Measurements from ENCODE around the gene EID3.

EID3 gene

DNA sequence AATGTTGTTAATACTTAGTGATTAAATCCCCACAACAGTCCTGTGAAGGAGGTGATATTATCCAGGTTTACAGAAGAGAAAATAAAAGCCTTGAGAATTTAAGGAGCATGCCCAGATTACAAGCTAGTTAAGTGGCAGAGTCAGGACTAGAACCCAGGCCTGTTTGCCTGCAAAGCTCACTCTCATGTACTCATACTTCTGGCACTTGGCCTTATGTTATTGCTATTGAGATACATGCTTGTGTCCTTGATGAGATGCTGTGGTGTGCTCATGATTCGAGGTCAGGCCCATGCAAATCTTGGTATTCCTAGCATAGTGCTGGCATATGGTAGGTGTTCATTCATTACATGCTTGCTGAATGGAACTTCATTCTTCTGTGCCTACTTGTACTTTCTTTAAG lies 7.6 kb upstream of the EID3 start:
- Histone ChIP-seq H3K4me3 (ENCODE audit: low read depth in 1 of 2, low read length in 1 of 2) (no peak overlapping the region), H3K27me3 (no peaks in the 10 kb centered on the region), H3K36me3 (peaks cover 64% of the 10 kb centered on the region), H3K4me1 (ENCODE audit: control insufficient read depth in 1 of 2, insufficient read depth in 1 of 2, low read depth in 1 of 2, low read length in 1 of 2) (peaks cover 0 to 5% of the 10 kb centered on the region in 2 experiments), H3K27ac (no peak overlapping the region), H3K9me3 (no peaks in the 10 kb centered on the region)
- TF ChIP-seq, protein P1, sequence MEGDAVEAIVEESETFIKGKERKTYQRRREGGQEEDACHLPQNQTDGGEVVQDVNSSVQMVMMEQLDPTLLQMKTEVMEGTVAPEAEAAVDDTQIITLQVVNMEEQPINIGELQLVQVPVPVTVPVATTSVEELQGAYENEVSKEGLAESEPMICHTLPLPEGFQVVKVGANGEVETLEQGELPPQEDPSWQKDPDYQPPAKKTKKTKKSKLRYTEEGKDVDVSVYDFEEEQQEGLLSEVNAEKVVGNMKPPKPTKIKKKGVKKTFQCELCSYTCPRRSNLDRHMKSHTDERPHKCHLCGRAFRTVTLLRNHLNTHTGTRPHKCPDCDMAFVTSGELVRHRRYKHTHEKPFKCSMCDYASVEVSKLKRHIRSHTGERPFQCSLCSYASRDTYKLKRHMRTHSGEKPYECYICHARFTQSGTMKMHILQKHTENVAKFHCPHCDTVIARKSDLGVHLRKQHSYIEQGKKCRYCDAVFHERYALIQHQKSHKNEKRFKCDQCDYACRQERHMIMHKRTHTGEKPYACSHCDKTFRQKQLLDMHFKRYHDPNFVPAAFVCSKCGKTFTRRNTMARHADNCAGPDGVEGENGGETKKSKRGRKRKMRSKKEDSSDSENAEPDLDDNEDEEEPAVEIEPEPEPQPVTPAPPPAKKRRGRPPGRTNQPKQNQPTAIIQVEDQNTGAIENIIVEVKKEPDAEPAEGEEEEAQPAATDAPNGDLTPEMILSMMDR (IDR thresholded peaks at IDR 0.05), result no peak

DNA sequence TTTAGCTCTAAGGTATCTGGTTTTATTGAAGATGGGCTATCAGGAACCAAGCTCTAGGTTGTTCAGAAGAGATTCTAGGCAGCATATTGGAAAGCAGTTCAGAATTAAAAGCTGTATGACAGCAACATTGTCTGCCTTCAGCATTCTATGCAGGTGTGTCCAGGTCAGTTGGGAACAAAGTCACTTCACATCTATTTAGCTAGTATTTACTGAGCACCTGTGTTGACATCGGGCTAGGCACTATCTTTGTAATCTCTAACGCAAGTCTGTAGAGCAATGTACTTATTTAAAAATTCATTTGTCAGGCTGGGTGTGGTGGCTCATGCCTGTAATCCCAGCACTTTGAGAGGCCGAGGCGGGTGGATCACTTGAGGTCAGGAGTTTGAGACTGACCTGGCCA lies 6.8 kb upstream of the EID3 start:
- H3K4me1 ChIP-seq (ENCODE audit: control insufficient read depth in 1 of 2, insufficient read depth in 1 of 2, low read depth in 1 of 2, low read length in 1 of 2), result peaks cover 0 to 5% of the 10 kb centered on the region in 2 experiments

DNA sequence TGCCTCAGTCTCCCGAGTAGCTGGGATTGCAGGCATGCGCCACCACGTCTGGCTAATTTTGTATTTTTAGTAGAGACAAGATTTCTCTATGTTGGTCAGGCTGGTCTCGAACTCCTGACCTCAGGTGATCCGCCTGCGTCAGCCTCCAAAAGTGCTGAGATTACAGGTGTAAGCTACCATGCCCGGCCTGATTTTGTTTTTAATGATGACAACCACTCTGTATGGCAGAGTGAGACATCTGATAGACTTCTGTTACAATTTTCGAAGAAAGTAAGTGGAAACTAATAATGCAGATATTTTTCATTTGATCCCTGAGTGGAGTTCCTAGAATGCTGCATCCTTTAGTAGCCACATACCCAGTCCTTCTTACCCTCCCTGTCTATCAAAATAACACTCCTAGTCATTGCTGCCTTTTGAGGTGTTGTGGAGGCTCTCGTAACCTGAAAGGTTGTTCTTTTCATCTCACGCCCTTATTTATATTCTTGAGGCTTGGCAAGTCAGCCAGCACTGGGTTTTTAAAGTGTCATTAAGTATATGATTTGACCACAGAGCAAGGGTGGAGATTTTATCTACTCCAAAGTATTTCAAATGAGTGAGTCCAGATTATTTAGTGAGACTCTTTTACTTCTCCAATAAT lies 5.9 kb upstream of the EID3 start:
- H3K36me3 ChIP-seq, result peaks cover 50% of the 10 kb centered on the region

More for the DNA sequence above, 6.8 kb upstream of the EID3 start:
- TF ChIP-seq, protein P1 (IDR thresholded peaks at IDR 0.05), result no peak
- H3K36me3 ChIP-seq, result peaks cover 59% of the 10 kb centered on the region
- no peak overlapping the region for H3K27ac ChIP-seq
- H3K27me3 ChIP-seq, result no peaks in the 10 kb centered on the region
- no peak overlapping the region for H3K4me3 ChIP-seq (ENCODE audit: low read depth in 1 of 2, low read length in 1 of 2)
- H3K9me3 ChIP-seq, result no peaks in the 10 kb centered on the region

DNA sequence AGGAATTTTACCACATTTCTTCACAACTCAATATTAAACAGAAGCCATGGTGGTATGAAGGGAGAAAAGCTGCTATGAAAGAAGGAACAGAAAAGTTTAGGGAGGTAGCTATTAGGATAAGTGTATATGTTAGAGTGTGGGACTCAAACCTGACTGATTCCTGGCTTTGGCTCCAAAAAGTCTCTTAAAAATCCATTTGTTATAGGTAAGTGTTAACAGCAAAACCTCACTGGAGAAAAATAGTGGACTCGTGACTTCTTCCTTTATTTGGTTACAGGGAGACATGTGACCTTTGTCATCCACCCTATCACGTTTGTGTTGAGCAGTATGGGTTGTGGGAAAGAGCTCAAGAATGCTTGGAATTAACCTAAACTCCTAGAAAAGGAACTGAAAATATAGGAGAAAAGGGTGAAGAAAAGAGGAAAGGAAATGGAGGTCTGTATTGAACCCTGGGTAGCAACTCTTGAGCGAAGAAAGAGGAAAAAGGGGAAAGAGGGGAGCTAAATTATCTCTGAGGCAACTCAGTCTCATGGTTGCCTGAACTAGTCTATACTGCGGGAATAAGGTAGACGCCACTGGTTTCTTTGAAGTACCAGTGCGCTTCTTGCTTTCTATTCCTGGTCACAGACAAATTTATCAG lies 3.6 kb upstream of the EID3 start:
- H3K27ac ChIP-seq, result peak overlapping the region; percentile 34
- no peak overlapping the region for H3K4me3 ChIP-seq (ENCODE audit: low read depth in 1 of 2, low read length in 1 of 2)
- no peaks in the 10 kb centered on the region for H3K9me3 ChIP-seq
- TF ChIP-seq, protein P1 (IDR thresholded peaks at IDR 0.05), result no peak
- H3K36me3 ChIP-seq, result peaks cover 27% of the 10 kb centered on the region
- H3K27me3 ChIP-seq, result no peaks in the 10 kb centered on the region
- peaks cover 18 to 21% of the 10 kb centered on the region in 2 experiments for H3K4me1 ChIP-seq (ENCODE audit: control insufficient read depth in 1 of 2, insufficient read depth in 1 of 2, low read depth in 1 of 2, low read length in 1 of 2)

More for the DNA sequence above, 5.9 kb upstream of the EID3 start:
- no peaks in the 10 kb centered on the region for H3K9me3 ChIP-seq
- peaks cover 1 to 5% of the 10 kb centered on the region in 2 experiments for H3K4me1 ChIP-seq (ENCODE audit: control insufficient read depth in 1 of 2, insufficient read depth in 1 of 2, low read depth in 1 of 2, low read length in 1 of 2)
- TF ChIP-seq, protein P1 (IDR thresholded peaks at IDR 0.05), result no peak
- H3K27me3 ChIP-seq, result no peaks in the 10 kb centered on the region
- H3K4me3 ChIP-seq (ENCODE audit: low read depth in 1 of 2, low read length in 1 of 2), result no peak overlapping the region
- H3K27ac ChIP-seq, result no peak overlapping the region

DNA sequence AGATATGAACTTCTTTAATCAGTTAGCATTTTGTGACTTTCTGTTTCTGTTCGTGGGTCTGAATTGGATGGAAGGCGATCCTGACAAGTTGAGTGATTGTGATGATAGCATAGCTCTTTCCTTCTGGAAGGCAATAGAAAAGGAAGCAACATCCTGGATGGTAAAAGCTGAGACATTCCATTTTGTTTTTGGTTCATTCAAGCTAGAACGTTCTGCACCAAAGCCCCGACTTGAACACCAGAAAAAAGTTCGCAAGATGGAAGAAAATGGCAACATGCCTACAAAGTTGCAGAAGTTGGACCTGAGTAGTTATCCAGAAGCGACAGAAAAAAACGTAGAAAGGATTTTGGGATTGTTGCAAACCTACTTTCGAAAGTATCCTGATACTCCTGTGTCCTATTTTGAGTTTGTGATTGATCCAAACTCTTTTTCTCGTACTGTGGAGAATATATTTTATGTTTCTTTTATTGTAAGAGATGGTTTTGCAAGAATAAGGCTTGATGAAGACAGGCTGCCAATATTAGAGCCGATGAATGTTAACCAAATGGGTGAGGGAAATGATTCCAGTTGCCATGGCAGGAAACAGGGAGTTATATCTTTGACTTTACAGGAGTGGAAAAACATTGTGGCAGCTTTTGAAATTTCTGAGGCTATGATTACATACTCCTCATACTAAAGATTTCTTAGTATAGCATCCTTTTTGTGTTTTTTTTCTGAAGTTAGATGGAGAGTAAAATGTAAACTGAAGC lies 896 bp downstream of the EID3 start:
- Histone ChIP-seq H3K4me3 (ENCODE audit: low read depth in 1 of 2, low read length in 1 of 2) (peak overlapping the region; percentile 64 to 65), H3K36me3 (peaks cover 7% of the 10 kb centered on the region), H3K9me3 (no peaks in the 10 kb centered on the region), H3K27ac (peak overlapping the region; percentile 71), H3K27me3 (no peaks in the 10 kb centered on the region), H3K4me1 (ENCODE audit: control insufficient read depth in 1 of 2, insufficient read depth in 1 of 2, low read depth in 1 of 2, low read length in 1 of 2) (peaks cover 20 to 30% of the 10 kb centered on the region in 2 experiments)
- TF ChIP-seq, protein P1 (IDR thresholded peaks at IDR 0.05), result no peak

Measured in neutrophil (primary cell).